ENCODE results near the gene SLC39A11.

SLC39A11 gene

GRCh38 chr17:73096866-73097265 is 4.4 kb upstream of the SLC39A11 start:
- WGBS, 2 experiments, result 83 to 86% methylated on average over 6 of the region's 6 CpGs
- no peaks in the 10 kb centered on the region for H3K9me3 ChIP-seq (ENCODE audit: control insufficient read depth, low read length)
- no peak overlapping the region for H3K27ac ChIP-seq (ENCODE audit: insufficient read depth, low read depth, low read length, poor library complexity, severe bottlenecking)
- no peak overlapping the region for H3K4me3 ChIP-seq (ENCODE audit: insufficient read depth, low read depth, low read length)
- H3K27me3 ChIP-seq (ENCODE audit: control insufficient read depth, insufficient read depth, low read length, poor library complexity, severe bottlenecking), result no peaks in the 10 kb centered on the region
- no peaks in the 10 kb centered on the region for H3K36me3 ChIP-seq (ENCODE audit: control insufficient read depth, insufficient read depth, low read length)
- no peaks in the 10 kb centered on the region for H3K4me1 ChIP-seq (ENCODE audit: control insufficient read depth, insufficient read depth, low read length)

GRCh38 chr17:73096211-73096610 is 3.7 kb upstream of the SLC39A11 start:
- no peak overlapping the region for H3K4me3 ChIP-seq (ENCODE audit: insufficient read depth, low read depth, low read length)
- WGBS, 2 experiments, result 92 to 95% methylated on average over 6 of the region's 6 CpGs
- H3K36me3 ChIP-seq (ENCODE audit: control insufficient read depth, insufficient read depth, low read length), result no peaks in the 10 kb centered on the region
- H3K27me3 ChIP-seq (ENCODE audit: control insufficient read depth, insufficient read depth, low read length, poor library complexity, severe bottlenecking), result no peaks in the 10 kb centered on the region
- no peaks in the 10 kb centered on the region for H3K9me3 ChIP-seq (ENCODE audit: control insufficient read depth, low read length)
- no peak overlapping the region for H3K27ac ChIP-seq (ENCODE audit: insufficient read depth, low read depth, low read length, poor library complexity, severe bottlenecking)
- H3K4me1 ChIP-seq (ENCODE audit: control insufficient read depth, insufficient read depth, low read length), result no peaks in the 10 kb centered on the region

GRCh38 chr17:73093286-73093685 is 798 bp upstream of the SLC39A11 start:
- no peaks in the 10 kb centered on the region for H3K4me1 ChIP-seq (ENCODE audit: control insufficient read depth, insufficient read depth, low read length)
- no peaks in the 10 kb centered on the region for H3K9me3 ChIP-seq (ENCODE audit: control insufficient read depth, low read length)
- WGBS, 2 experiments, result 88 to 90% methylated on average over 9 of the region's 9 CpGs
- H3K36me3 ChIP-seq (ENCODE audit: control insufficient read depth, insufficient read depth, low read length), result no peaks in the 10 kb centered on the region
- no peak overlapping the region for H3K27ac ChIP-seq (ENCODE audit: insufficient read depth, low read depth, low read length, poor library complexity, severe bottlenecking)
- H3K4me3 ChIP-seq (ENCODE audit: insufficient read depth, low read depth, low read length), result no peak overlapping the region
- H3K27me3 ChIP-seq (ENCODE audit: control insufficient read depth, insufficient read depth, low read length, poor library complexity, severe bottlenecking), result no peaks in the 10 kb centered on the region

GRCh38 chr17:73091770-73092522 is 542 bp downstream of the SLC39A11 start:
- H3K4me3 ChIP-seq (ENCODE audit: insufficient read depth, low read depth, low read length), result peak overlapping the region; percentile 45
- no peak overlapping the region for H3K27ac ChIP-seq (ENCODE audit: insufficient read depth, low read depth, low read length, poor library complexity, severe bottlenecking)
- H3K36me3 ChIP-seq (ENCODE audit: control insufficient read depth, insufficient read depth, low read length), result no peaks in the 10 kb centered on the region
- no peaks in the 10 kb centered on the region for H3K27me3 ChIP-seq (ENCODE audit: control insufficient read depth, insufficient read depth, low read length, poor library complexity, severe bottlenecking)
- 20 to 25% methylated on average over 20 of the region's 20 CpGs for WGBS, 2 experiments
- no peaks in the 10 kb centered on the region for H3K4me1 ChIP-seq (ENCODE audit: control insufficient read depth, insufficient read depth, low read length)
- no peaks in the 10 kb centered on the region for H3K9me3 ChIP-seq (ENCODE audit: control insufficient read depth, low read length)

GRCh38 chr17:73091410-73091769 is 1.1 kb downstream of the SLC39A11 start:
- 70 to 83% methylated on average over 3 to 4 of the region's 4 CpGs for WGBS, 2 experiments
- H3K27ac ChIP-seq (ENCODE audit: insufficient read depth, low read depth, low read length, poor library complexity, severe bottlenecking), result no peak overlapping the region
- H3K36me3 ChIP-seq (ENCODE audit: control insufficient read depth, insufficient read depth, low read length), result no peaks in the 10 kb centered on the region
- H3K4me1 ChIP-seq (ENCODE audit: control insufficient read depth, insufficient read depth, low read length), result no peaks in the 10 kb centered on the region
- no peaks in the 10 kb centered on the region for H3K9me3 ChIP-seq (ENCODE audit: control insufficient read depth, low read length)
- no peaks in the 10 kb centered on the region for H3K27me3 ChIP-seq (ENCODE audit: control insufficient read depth, insufficient read depth, low read length, poor library complexity, severe bottlenecking)
- no peak overlapping the region for H3K4me3 ChIP-seq (ENCODE audit: insufficient read depth, low read depth, low read length)

GRCh38 chr17:73090396-73091202 is 1.9 kb downstream of the SLC39A11 start:
- 85 to 87% methylated on average over 11 of the region's 11 CpGs for WGBS, 2 experiments
- Histone ChIP-seq H3K4me1 (ENCODE audit: control insufficient read depth, insufficient read depth, low read length) (no peaks in the 10 kb centered on the region), H3K27me3 (ENCODE audit: control insufficient read depth, insufficient read depth, low read length, poor library complexity, severe bottlenecking) (no peaks in the 10 kb centered on the region), H3K9me3 (ENCODE audit: control insufficient read depth, low read length) (no peaks in the 10 kb centered on the region), H3K36me3 (ENCODE audit: control insufficient read depth, insufficient read depth, low read length) (no peaks in the 10 kb centered on the region), H3K4me3 (ENCODE audit: insufficient read depth, low read depth, low read length) (no peak overlapping the region), H3K27ac (ENCODE audit: insufficient read depth, low read depth, low read length, poor library complexity, severe bottlenecking) (no peak overlapping the region)

GRCh38 chr17:73089322-73090317 is 2.9 kb downstream of the SLC39A11 start:
- no peak overlapping the region for H3K27ac ChIP-seq (ENCODE audit: insufficient read depth, low read depth, low read length, poor library complexity, severe bottlenecking)
- no peak overlapping the region for H3K4me3 ChIP-seq (ENCODE audit: insufficient read depth, low read depth, low read length)
- H3K27me3 ChIP-seq (ENCODE audit: control insufficient read depth, insufficient read depth, low read length, poor library complexity, severe bottlenecking), result no peaks in the 10 kb centered on the region
- H3K9me3 ChIP-seq (ENCODE audit: control insufficient read depth, low read length), result no peaks in the 10 kb centered on the region
- no peaks in the 10 kb centered on the region for H3K4me1 ChIP-seq (ENCODE audit: control insufficient read depth, insufficient read depth, low read length)
- WGBS, 2 experiments, result 92 to 93% methylated on average over 12 of the region's 12 CpGs
- H3K36me3 ChIP-seq (ENCODE audit: control insufficient read depth, insufficient read depth, low read length), result no peaks in the 10 kb centered on the region

- no peak overlapping the region for H3K4me3 ChIP-seq (ENCODE audit: insufficient read depth, low read depth, low read length)
- H3K9me3 ChIP-seq (ENCODE audit: control insufficient read depth, low read length), result no peaks in the 10 kb centered on the region
- H3K27ac ChIP-seq (ENCODE audit: insufficient read depth, low read depth, low read length, poor library complexity, severe bottlenecking), result no peak overlapping the region
- H3K4me1 ChIP-seq (ENCODE audit: control insufficient read depth, insufficient read depth, low read length), result no peaks in the 10 kb centered on the region
- WGBS, 2 experiments, result 92% methylated on average over 10 of the region's 10 CpGs
- H3K27me3 ChIP-seq (ENCODE audit: control insufficient read depth, insufficient read depth, low read length, poor library complexity, severe bottlenecking), result no peaks in the 10 kb centered on the region
- no peaks in the 10 kb centered on the region for H3K36me3 ChIP-seq (ENCODE audit: control insufficient read depth, insufficient read depth, low read length)
These were observed 3.9 kb downstream of the SLC39A11 start for GRCh38 chr17:73088561-73088960.

GRCh38 chr17:73083432-73083831 is 9.1 kb downstream of the SLC39A11 start:
- H3K27me3 ChIP-seq (ENCODE audit: control insufficient read depth, insufficient read depth, low read length, poor library complexity, severe bottlenecking), result no peaks in the 10 kb centered on the region
- 42 to 66% methylated on average over 2 to 3 of the region's 3 CpGs for WGBS, 2 experiments
- no peaks in the 10 kb centered on the region for H3K36me3 ChIP-seq (ENCODE audit: control insufficient read depth, insufficient read depth, low read length)

More at GRCh38 chr17:73083432-73083831, 9.1 kb downstream of the SLC39A11 start:
- H3K27ac ChIP-seq (ENCODE audit: insufficient read depth, low read depth, low read length, poor library complexity, severe bottlenecking), result no peak overlapping the region
- no peak overlapping the region for H3K4me3 ChIP-seq (ENCODE audit: insufficient read depth, low read depth, low read length)
- H3K9me3 ChIP-seq (ENCODE audit: control insufficient read depth, low read length), result no peaks in the 10 kb centered on the region
- no peaks in the 10 kb centered on the region for H3K4me1 ChIP-seq (ENCODE audit: control insufficient read depth, insufficient read depth, low read length)
